Endothelial cell of umbilical vein (primary cell): ENCODE data around the gene DSP. TPM values are rescaled to one million over a fixed set of nuclear protein-coding genes. Genes with fewer than 3 reads are reported as not detected.

Experiments used
- BruUV-seq: library from RNA; stranded (reverse); fragments of 400-500 nt; replicated peaks from 2 replicates; lab custom pipeline; 2021; lab: Mats Ljungman, UMichigan
- CTCF ChIA-PET: fragments of 300-600, 350-600 bp; sonication (Branson Sonifier 250); formaldehyde crosslinking; loops from one replicate; lab custom pipeline; 2021; ENCODE audit warnings: antibody characterized with exemption, inconsistent platforms; lab: Charles Lee
- POLR2A ChIA-PET: fragments of 300-600, 350-600 bp; sonication (Branson Sonifier 250); formaldehyde crosslinking; loops from one replicate; lab custom pipeline; 2021; ENCODE audit warnings: antibody characterized with exemption, inconsistent platforms; lab: Charles Lee
- DNase-seq: peaks from one replicate; pipeline ENCODE4 v3.0.0-alpha.2; 2011; ENCODE audit warnings: low read depth, low spot score
- FAIRE-seq: peaks from 2 replicates; lab custom pipeline; 2011; peaks lifted over from hg19 to GRCh38; lab: Jason Lieb, UNC
- H2AFZ ChIP-seq: 2 replicates; pipeline ENCODE4 v1.6.0; 2012; ENCODE audit warnings: low read depth, low read length, control low read depth, inconsistent platforms
- H3K27ac ChIP-seq: 2 replicates; pipeline ENCODE4 v1.5.1; 2011; ENCODE audit warnings: low read depth, mild to moderate bottlenecking, control low read depth, low read length, moderate library complexity; ENCODE audit not compliant: insufficient read depth
- H3K27me3 ChIP-seq, 2 experiments: 2 replicates each; pipeline versions ENCODE4 v1.6.0 to v1.6.1; 2011; ENCODE audit warnings: low read length in 2 of 2, mixed read lengths in 1 of 2; ENCODE audit not compliant: control insufficient read depth in 2 of 2, insufficient read depth in 2 of 2
- H3K36me3 ChIP-seq, 2 experiments: 2 replicates in 1 of 2; 3 replicates in 1 of 2; pipeline ENCODE4 v1.5.1; 2011; ENCODE audit warnings: low read length in 2 of 2, mild to moderate bottlenecking in 1 of 2, moderate library complexity in 1 of 2; ENCODE audit not compliant: control insufficient read depth in 2 of 2, insufficient read depth in 2 of 2; ENCODE audit errors: extremely low read depth in 1 of 2
- H3K4me1 ChIP-seq: 3 replicates; pipeline ENCODE4 v1.5.1; 2011; ENCODE audit warnings: mild to moderate bottlenecking, low read length; ENCODE audit not compliant: control insufficient read depth, insufficient read depth; ENCODE audit errors: extremely low read depth
- H3K4me2 ChIP-seq: 2 replicates; pipeline ENCODE4 v1.6.1; 2011; ENCODE audit warnings: low read length, control low read depth, mixed read lengths; ENCODE audit not compliant: insufficient read depth
- H3K4me3 ChIP-seq, 3 experiments: fragments of 200-600 bp in 1 of 3; sonication (generic), shearing (Covaris generic) in 1 of 3; replicated peaks in 1 of 3; 2 replicates each; pipeline ENCODE4 v1.5.1; 2011 to 2016; ENCODE audit warnings: control low read depth in 3 of 3, low read length in 3 of 3, mild to moderate bottlenecking in 2 of 3, inconsistent platforms in 1 of 3, low read depth in 1 of 3, moderate library complexity in 1 of 3; ENCODE audit not compliant: insufficient read depth in 1 of 3
- H3K79me2 ChIP-seq: 2 replicates; pipeline ENCODE4 v1.6.0; 2012; ENCODE audit warnings: low read length, inconsistent platforms; ENCODE audit not compliant: control insufficient read depth, insufficient read depth
- H3K9ac ChIP-seq: replicated peaks from 2 replicates; pipeline ENCODE3; 2011; ENCODE audit warnings: low read length, control low read depth; ENCODE audit not compliant: insufficient read depth; ENCODE audit errors: extremely low read depth
- H3K9me1 ChIP-seq: replicated peaks from 3 replicates; pipeline ENCODE4 v1.6.0; 2011; ENCODE audit warnings: mild to moderate bottlenecking, low read length; ENCODE audit not compliant: control insufficient read depth, insufficient read depth; ENCODE audit errors: extremely low read depth
- H3K9me3 ChIP-seq: replicated peaks from 2 replicates; pipeline ENCODE4 v1.5.1; 2012; ENCODE audit warnings: low read length, inconsistent platforms; ENCODE audit not compliant: control insufficient read depth, insufficient read depth
- H4K20me1 ChIP-seq: replicated peaks from 2 replicates; pipeline ENCODE3; 2011; ENCODE audit warnings: mild to moderate bottlenecking, low read length; ENCODE audit not compliant: control insufficient read depth, insufficient read depth; ENCODE audit errors: extremely low read depth
- EZH2 ChIP-seq: IDR thresholded peaks from 2 replicates; pipeline ENCODE4 v1.6.1; 2012; ENCODE audit warnings: borderline replicate concordance, low read depth, mild to moderate bottlenecking, moderate library complexity, low read length, inconsistent platforms; ENCODE audit not compliant: severe bottlenecking
- FOS ChIP-seq: IDR thresholded peaks from 2 replicates; pipeline ENCODE4 v1.6.1; 2011; ENCODE audit warnings: mild to moderate bottlenecking, low read length, moderate library complexity, borderline replicate concordance; ENCODE audit not compliant: insufficient read depth
- GATA2 ChIP-seq: IDR thresholded peaks from 2 replicates; pipeline ENCODE4 v1.7.0; 2011; ENCODE audit warnings: low read depth, mild to moderate bottlenecking, moderate library complexity, mixed read lengths, low read length; ENCODE audit not compliant: insufficient read length, insufficient read depth
- JUN ChIP-seq: IDR thresholded peaks from 2 replicates; pipeline ENCODE4 v1.6.1; 2011; ENCODE audit warnings: borderline replicate concordance, low read depth; ENCODE audit not compliant: insufficient read length, insufficient read depth
- MAX ChIP-seq: IDR thresholded peaks from 2 replicates; pipeline ENCODE4 v1.6.1; 2011; ENCODE audit not compliant: insufficient read depth, insufficient read length
- MYC ChIP-seq: IDR thresholded peaks from one replicate; pipeline ENCODE4 v1.6.1; 2011; ENCODE audit warnings: mild to moderate bottlenecking, low read depth, low read length
- POLR2A ChIP-seq: IDR thresholded peaks from 2 replicates; pipeline ENCODE4 v1.6.1; 2012; ENCODE audit warnings: low read depth, mild to moderate bottlenecking, control low read depth, low read length
- POLR2AphosphoS5 ChIP-seq: IDR thresholded peaks from 2 replicates; pipeline ENCODE4 v1.6.1; 2012; ENCODE audit warnings: low read depth, mild to moderate bottlenecking, control low read depth, low read length, moderate library complexity; ENCODE audit not compliant: insufficient read depth
- dilution Hi-C: fragments of 300-500 bp; cut with MboI; formaldehyde crosslinking; loops from one replicate; pipeline ENCODE4 v1.15.0; 2019; ENCODE audit warnings: low sequenced_read_pairs; ENCODE audit not compliant: extremely low pct_ligation_motif_present
- intact Hi-C: fragments of 100-400 bp; cut with micrococcal nuclease; formaldehyde crosslinking; loops from one replicate; pipeline ENCODE4 v1.10.0; 2022
- polyA plus RNA-seq, 4 experiments: library from polyadenylated mRNA; depleted of rRNA in 3 of 4; stranded (reverse) in 3 of 4; unstranded in 1 of 4; fragments of >200 nt; gene quantifications; 2 replicates each; pipeline versions ENCODE4 v1.2.1 to v1.2.3, GENCODE V29; 2011 to 2012; ENCODE audit warnings: missing spikeins in 1 of 4
- total RNA-seq: library from RNA; stranded (reverse); gene quantifications from 2 replicates; pipeline ENCODE4 v1.2.3, GENCODE V29; 2021
- TF ChIP-seq, protein P1 (sequence below), 2 donors: IDR thresholded peaks; 1 replicate in 1 of 2; 2 replicates in 1 of 2; pipeline ENCODE4 v1.5.1; 2011; ENCODE audit warnings: low read length in 2 of 2, mild to moderate bottlenecking in 2 of 2, moderate library complexity in 2 of 2, control low read depth in 1 of 2, inconsistent platforms in 1 of 2, low read depth in 1 of 2; ENCODE audit not compliant: insufficient read depth in 1 of 2; ENCODE audit errors: extremely low read depth in 1 of 2

Gene DSP
- total and polyA plus RNA-seq, 2 donors (not counting 3 experiments of a cell fraction or from before 2014, with no cell fraction given) = 0.03 to 0.77 TPM

DNA sequence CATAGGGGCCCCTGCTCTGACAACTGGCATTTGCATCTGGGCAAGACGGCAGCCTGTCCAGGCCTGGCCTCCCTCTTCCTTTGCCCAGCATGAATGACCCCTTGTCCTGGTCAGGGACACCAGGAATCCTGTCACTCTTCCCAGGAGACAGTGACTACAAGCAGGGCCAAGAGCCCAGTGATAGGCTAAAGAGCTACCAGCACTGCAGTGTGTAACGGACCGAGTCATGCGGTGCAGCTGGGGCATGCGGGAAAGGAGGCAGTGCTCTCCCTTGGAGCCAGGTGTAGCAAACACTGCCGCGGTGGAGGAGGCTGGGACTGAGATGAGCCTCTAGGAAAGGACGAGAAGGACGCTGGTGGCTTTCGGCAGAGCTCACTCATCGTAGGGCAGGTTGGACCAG, 38.7 kb upstream of the DSP start:
- CTCF ChIA-PET = no interaction called here
- Histone ChIP-seq H3K79me2 (no peaks in the 10 kb centered on the region), H3K9me1 (no peaks in the 10 kb centered on the region), H3K9me3 (no peaks in the 10 kb centered on the region), H3K27me3 (no peaks in the 10 kb centered on the region), H3K36me3 (no peaks in the 10 kb centered on the region), H2AFZ (no peak overlapping the region), H3K4me2 (no peak overlapping the region), H3K9ac (no peak overlapping the region), H4K20me1 (no peaks in the 10 kb centered on the region), H3K27ac (no peak overlapping the region), H3K4me3 (no peak overlapping the region), H3K4me1 (no peaks in the 10 kb centered on the region)
- TF ChIP-seq, protein P1, sequence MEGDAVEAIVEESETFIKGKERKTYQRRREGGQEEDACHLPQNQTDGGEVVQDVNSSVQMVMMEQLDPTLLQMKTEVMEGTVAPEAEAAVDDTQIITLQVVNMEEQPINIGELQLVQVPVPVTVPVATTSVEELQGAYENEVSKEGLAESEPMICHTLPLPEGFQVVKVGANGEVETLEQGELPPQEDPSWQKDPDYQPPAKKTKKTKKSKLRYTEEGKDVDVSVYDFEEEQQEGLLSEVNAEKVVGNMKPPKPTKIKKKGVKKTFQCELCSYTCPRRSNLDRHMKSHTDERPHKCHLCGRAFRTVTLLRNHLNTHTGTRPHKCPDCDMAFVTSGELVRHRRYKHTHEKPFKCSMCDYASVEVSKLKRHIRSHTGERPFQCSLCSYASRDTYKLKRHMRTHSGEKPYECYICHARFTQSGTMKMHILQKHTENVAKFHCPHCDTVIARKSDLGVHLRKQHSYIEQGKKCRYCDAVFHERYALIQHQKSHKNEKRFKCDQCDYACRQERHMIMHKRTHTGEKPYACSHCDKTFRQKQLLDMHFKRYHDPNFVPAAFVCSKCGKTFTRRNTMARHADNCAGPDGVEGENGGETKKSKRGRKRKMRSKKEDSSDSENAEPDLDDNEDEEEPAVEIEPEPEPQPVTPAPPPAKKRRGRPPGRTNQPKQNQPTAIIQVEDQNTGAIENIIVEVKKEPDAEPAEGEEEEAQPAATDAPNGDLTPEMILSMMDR (IDR thresholded peaks at IDR 0.05; ENCODE audit: extremely low read depth in 1 of 2, insufficient read depth in 1 of 2, low read depth in 1 of 2, low read length in 2 of 2) = no peak
- TF ChIP-seq MAX (no peak), EZH2 (no peak), POLR2AphosphoS5 (no peak), FOS (no peak), MYC (no peak), POLR2A (no peak), GATA2 (no peak), JUN (no peak)
- POLR2A ChIA-PET = no interaction called here
- FAIRE-seq (no peak), DNase-seq (no peak)
- intact Hi-C loops (no loop called here), dilution Hi-C loops (no loop called here)
- BruUV-seq = no TSS peak
